ENCODE results near the gene ADRB2.

The ADRB2 gene

GRCh38 chr5:148846930-148847329 is 20.5 kb downstream of the ADRB2 start:
- H3K9me3 Mint-ChIP-seq = no peaks in the 10 kb centered on the region
- no peaks in the 10 kb centered on the region for H3K36me3 Mint-ChIP-seq (ENCODE audit: low read depth)
- no peak for DNase-seq
- no peak overlapping the region for H3K27ac Mint-ChIP-seq
- H3K4me3 Mint-ChIP-seq = no peak overlapping the region
- no peaks in the 10 kb centered on the region for H3K27me3 Mint-ChIP-seq
- peaks cover 48% of the 10 kb centered on the region for H3K4me1 Mint-ChIP-seq (ENCODE audit: low read depth)

GRCh38 chr5:148847456-148847855 is 21.0 kb downstream of the ADRB2 start:
- Mint-ChIP-seq H3K9me3 (no peaks in the 10 kb centered on the region), H3K27me3 (no peaks in the 10 kb centered on the region), H3K4me1 (ENCODE audit: low read depth) (peaks cover 50% of the 10 kb centered on the region), H3K27ac (no peak overlapping the region), H3K36me3 (ENCODE audit: low read depth) (no peaks in the 10 kb centered on the region), H3K4me3 (no peak overlapping the region)
- no peak for DNase-seq

GRCh38 chr5:148848393-148849031 is 22.1 kb downstream of the ADRB2 start:
- no peaks in the 10 kb centered on the region for H3K36me3 Mint-ChIP-seq (ENCODE audit: low read depth)
- H3K4me3 Mint-ChIP-seq = no peak overlapping the region
- H3K27ac Mint-ChIP-seq = peak overlapping the region; percentile 83
- no peak for DNase-seq
- no peaks in the 10 kb centered on the region for H3K27me3 Mint-ChIP-seq
- no peaks in the 10 kb centered on the region for H3K9me3 Mint-ChIP-seq
- peaks cover 54% of the 10 kb centered on the region for H3K4me1 Mint-ChIP-seq (ENCODE audit: low read depth)

GRCh38 chr5:148849461-148849860 is 23.1 kb downstream of the ADRB2 start:
- no peaks in the 10 kb centered on the region for H3K9me3 Mint-ChIP-seq
- H3K27me3 Mint-ChIP-seq = no peaks in the 10 kb centered on the region
- peak overlapping the region; percentile 50 for H3K27ac Mint-ChIP-seq
- peaks cover 61% of the 10 kb centered on the region for H3K4me1 Mint-ChIP-seq (ENCODE audit: low read depth)
- H3K4me3 Mint-ChIP-seq = no peak overlapping the region
- DNase-seq = no peak
- no peaks in the 10 kb centered on the region for H3K36me3 Mint-ChIP-seq (ENCODE audit: low read depth)

- no peaks in the 10 kb centered on the region for H3K27me3 Mint-ChIP-seq
- H3K27ac Mint-ChIP-seq = no peak overlapping the region
- H3K9me3 Mint-ChIP-seq = no peaks in the 10 kb centered on the region
- H3K36me3 Mint-ChIP-seq (ENCODE audit: low read depth) = no peaks in the 10 kb centered on the region
- H3K4me1 Mint-ChIP-seq (ENCODE audit: low read depth) = peaks cover 62% of the 10 kb centered on the region
- DNase-seq = no peak
- H3K4me3 Mint-ChIP-seq = no peak overlapping the region
Observed at GRCh38 chr5:148850836-148851235, 24.4 kb downstream of the ADRB2 start.

- Mint-ChIP-seq H3K4me3 (no peak overlapping the region), H3K27ac (no peak overlapping the region), H3K36me3 (ENCODE audit: low read depth) (no peaks in the 10 kb centered on the region), H3K27me3 (no peaks in the 10 kb centered on the region), H3K9me3 (no peaks in the 10 kb centered on the region), H3K4me1 (ENCODE audit: low read depth) (peaks cover 52% of the 10 kb centered on the region)
- DNase-seq = no peak
Observed at GRCh38 chr5:148853868-148854267, 27.5 kb downstream of the ADRB2 start.

- H3K27ac Mint-ChIP-seq = no peak overlapping the region
- H3K4me3 Mint-ChIP-seq = no peak overlapping the region
- no peaks in the 10 kb centered on the region for H3K27me3 Mint-ChIP-seq
- no peak for DNase-seq
- H3K9me3 Mint-ChIP-seq = no peaks in the 10 kb centered on the region
- H3K36me3 Mint-ChIP-seq (ENCODE audit: low read depth) = no peaks in the 10 kb centered on the region
- peaks cover 36% of the 10 kb centered on the region for H3K4me1 Mint-ChIP-seq (ENCODE audit: low read depth)
Observed at GRCh38 chr5:148855249-148856008, 29.0 kb downstream of the ADRB2 start.

- Mint-ChIP-seq H3K36me3 (ENCODE audit: low read depth) (no peaks in the 10 kb centered on the region), H3K9me3 (no peaks in the 10 kb centered on the region), H3K4me3 (no peak overlapping the region), H3K27me3 (no peaks in the 10 kb centered on the region), H3K27ac (no peak overlapping the region), H3K4me1 (ENCODE audit: low read depth) (peaks cover 39% of the 10 kb centered on the region)
- DNase-seq = no peak
Observed at GRCh38 chr5:148856009-148856367, 29.6 kb downstream of the ADRB2 start.

GRCh38 chr5:148856424-148856823 is 30.0 kb downstream of the ADRB2 start:
- Mint-ChIP-seq H3K36me3 (ENCODE audit: low read depth) (no peaks in the 10 kb centered on the region), H3K27ac (no peak overlapping the region), H3K4me1 (ENCODE audit: low read depth) (peaks cover 36% of the 10 kb centered on the region), H3K27me3 (no peaks in the 10 kb centered on the region), H3K4me3 (no peak overlapping the region), H3K9me3 (no peaks in the 10 kb centered on the region)
- no peak for DNase-seq

GRCh38 chr5:148857474-148857873 is 31.1 kb downstream of the ADRB2 start:
- DNase-seq = no peak
- Mint-ChIP-seq H3K9me3 (no peaks in the 10 kb centered on the region), H3K27ac (no peak overlapping the region), H3K4me3 (no peak overlapping the region), H3K27me3 (no peaks in the 10 kb centered on the region), H3K36me3 (ENCODE audit: low read depth) (no peaks in the 10 kb centered on the region), H3K4me1 (ENCODE audit: low read depth) (peaks cover 34% of the 10 kb centered on the region)

- no peaks in the 10 kb centered on the region for H3K27me3 Mint-ChIP-seq
- DNase-seq = no peak
- no peaks in the 10 kb centered on the region for H3K36me3 Mint-ChIP-seq (ENCODE audit: low read depth)
- H3K27ac Mint-ChIP-seq = no peak overlapping the region
- no peak overlapping the region for H3K4me3 Mint-ChIP-seq
- H3K9me3 Mint-ChIP-seq = no peaks in the 10 kb centered on the region
- peaks cover 32% of the 10 kb centered on the region for H3K4me1 Mint-ChIP-seq (ENCODE audit: low read depth)
Observed at GRCh38 chr5:148858106-148858505, 31.7 kb downstream of the ADRB2 start.

- no peak overlapping the region for H3K27ac Mint-ChIP-seq
- H3K4me1 Mint-ChIP-seq (ENCODE audit: low read depth) = peaks cover 30% of the 10 kb centered on the region
- no peaks in the 10 kb centered on the region for H3K27me3 Mint-ChIP-seq
- no peaks in the 10 kb centered on the region for H3K9me3 Mint-ChIP-seq
- DNase-seq = no peak
- no peak overlapping the region for H3K4me3 Mint-ChIP-seq
- H3K36me3 Mint-ChIP-seq (ENCODE audit: low read depth) = no peaks in the 10 kb centered on the region
Observed at GRCh38 chr5:148858547-148858946, 32.1 kb downstream of the ADRB2 start.

GRCh38 chr5:148859703-148860102 is 33.3 kb downstream of the ADRB2 start:
- Mint-ChIP-seq H3K9me3 (no peaks in the 10 kb centered on the region), H3K4me1 (ENCODE audit: low read depth) (peaks cover 21% of the 10 kb centered on the region), H3K27me3 (no peaks in the 10 kb centered on the region), H3K4me3 (no peak overlapping the region), H3K27ac (no peak overlapping the region), H3K36me3 (ENCODE audit: low read depth) (no peaks in the 10 kb centered on the region)
- no peak for DNase-seq

GRCh38 chr5:148860599-148860998 is 34.2 kb downstream of the ADRB2 start:
- Mint-ChIP-seq H3K9me3 (no peaks in the 10 kb centered on the region), H3K27ac (no peak overlapping the region), H3K4me1 (ENCODE audit: low read depth) (peaks cover 13% of the 10 kb centered on the region), H3K27me3 (no peaks in the 10 kb centered on the region), H3K36me3 (ENCODE audit: low read depth) (no peaks in the 10 kb centered on the region), H3K4me3 (no peak overlapping the region)
- no peak for DNase-seq

GRCh38 chr5:148861088-148861487 is 34.7 kb downstream of the ADRB2 start:
- no peaks in the 10 kb centered on the region for H3K36me3 Mint-ChIP-seq (ENCODE audit: low read depth)
- no peaks in the 10 kb centered on the region for H3K27me3 Mint-ChIP-seq
- H3K27ac Mint-ChIP-seq = no peak overlapping the region
- no peak for DNase-seq
- no peaks in the 10 kb centered on the region for H3K9me3 Mint-ChIP-seq
- no peak overlapping the region for H3K4me3 Mint-ChIP-seq
- peaks cover 8% of the 10 kb centered on the region for H3K4me1 Mint-ChIP-seq (ENCODE audit: low read depth)

All from activated T-cell treated with anti-CD3 and anti-CD28 coated beads, Interleukin-2, amount 50 U/mL, for 24 hours (primary cell).